H9 (cell line): ENCODE results near the gene CDSN. TPM values are rescaled to one million over a fixed set of nuclear protein-coding genes. Genes with fewer than 3 reads are reported as not detected.
A peak's percentile ranks its signal among the peaks of the same experiment; 100 is the strongest.

Experiments used
- DNase-seq: peaks from one replicate; pipeline ENCODE4 v3.0.0-alpha.2; 2017
- H2AFZ ChIP-seq: one replicate; pipeline ENCODE4 v1.6.1; 2013; ENCODE audit warnings: mild to moderate bottlenecking, low read length, control low read depth, moderate library complexity
- H2AK5ac ChIP-seq: 2 replicates; pipeline ENCODE4 v1.6.1; 2013; ENCODE audit warnings: low read length, control low read depth, mixed read lengths; ENCODE audit not compliant: insufficient read length
- H2BK120ac ChIP-seq: one replicate; pipeline ENCODE4 v1.6.1; 2013; ENCODE audit warnings: low read depth, mild to moderate bottlenecking, low read length, control low read depth, inconsistent platforms; ENCODE audit not compliant: poor library complexity, severe bottlenecking
- H2BK12ac ChIP-seq: 2 replicates; pipeline ENCODE4 v1.6.1; 2013; ENCODE audit warnings: low read length, control low read depth, mixed read lengths, low read depth; ENCODE audit not compliant: insufficient read length
- H2BK15ac ChIP-seq: 2 replicates; pipeline ENCODE4 v1.6.1; 2013; ENCODE audit warnings: low read depth, low read length, control low read depth
- H2BK20ac ChIP-seq: one replicate; pipeline ENCODE4 v1.6.1; 2013; ENCODE audit warnings: low read depth, mild to moderate bottlenecking, low read length, control low read depth, inconsistent platforms; ENCODE audit not compliant: poor library complexity, severe bottlenecking
- H2BK5ac ChIP-seq: 2 replicates; pipeline ENCODE4 v1.6.1; 2013; ENCODE audit warnings: low read length, control low read depth, mixed read lengths; ENCODE audit not compliant: insufficient read length
- H3K14ac ChIP-seq: 2 replicates; pipeline ENCODE4 v1.6.1; 2013; ENCODE audit warnings: low read length, control low read depth; ENCODE audit not compliant: insufficient read depth
- H3K18ac ChIP-seq: 2 replicates; pipeline ENCODE4 v1.6.1; 2013; ENCODE audit warnings: low read depth, mild to moderate bottlenecking, mixed read lengths, low read length, control low read depth; ENCODE audit not compliant: insufficient read length
- H3K23ac ChIP-seq: 2 replicates; pipeline ENCODE4 v1.6.1; 2013; ENCODE audit warnings: low read length, control low read depth, mixed read lengths, low read depth; ENCODE audit not compliant: insufficient read length
- H3K23me2 ChIP-seq: 2 replicates; pipeline ENCODE4 v1.6.1; 2013; ENCODE audit warnings: low read depth, mild to moderate bottlenecking, mixed read lengths, low read length, control low read depth; ENCODE audit not compliant: insufficient read length, poor library complexity, severe bottlenecking
- H3K27ac ChIP-seq: 2 replicates; pipeline ENCODE4 v1.5.1; 2013; ENCODE audit warnings: low read length, control low read depth, mixed read lengths, low read depth; ENCODE audit not compliant: insufficient read length
- H3K27me3 ChIP-seq: 2 replicates; pipeline ENCODE4 v1.6.1; 2013; ENCODE audit warnings: low read length, control low read depth, inconsistent platforms; ENCODE audit not compliant: insufficient read depth
- H3K4ac ChIP-seq: 2 replicates; pipeline ENCODE4 v1.6.1; 2013; ENCODE audit warnings: low read depth, mild to moderate bottlenecking, control low read depth, inconsistent platforms, low read length, moderate library complexity
- H3K4me1 ChIP-seq: 2 replicates; pipeline ENCODE4 v1.6.1; 2013; ENCODE audit warnings: low read length, control low read depth, inconsistent platforms; ENCODE audit not compliant: insufficient read depth
- H3K4me2 ChIP-seq: 2 replicates; pipeline ENCODE4 v1.6.1; 2013; ENCODE audit warnings: low read length, control low read depth, mixed read lengths; ENCODE audit not compliant: insufficient read length, insufficient read depth
- H3K56ac ChIP-seq: 2 replicates; pipeline ENCODE4 v1.6.1; 2013; ENCODE audit warnings: low read depth, mild to moderate bottlenecking, mixed read lengths, low read length, control low read depth; ENCODE audit not compliant: insufficient read length
- H3K79me1 ChIP-seq: 2 replicates; pipeline ENCODE4 v1.6.1; 2013; ENCODE audit warnings: low read depth, mild to moderate bottlenecking, moderate library complexity, low read length, control low read depth, inconsistent platforms; ENCODE audit not compliant: insufficient read depth, poor library complexity, severe bottlenecking
- H3K79me2 ChIP-seq: 2 replicates; pipeline ENCODE4 v1.6.1; 2013; ENCODE audit warnings: low read length, control low read depth, inconsistent platforms; ENCODE audit not compliant: insufficient read depth
- H3K9ac ChIP-seq: 2 replicates; pipeline ENCODE4 v1.6.1; 2013; ENCODE audit warnings: low read length, control low read depth, mixed read lengths; ENCODE audit not compliant: insufficient read length; ENCODE audit errors: extremely low read depth
- H3K9me3 ChIP-seq: one replicate; pipeline ENCODE4 v1.6.1; 2013; ENCODE audit warnings: low read depth, low read length, inconsistent platforms; ENCODE audit not compliant: control insufficient read depth
- H3T11ph ChIP-seq: one replicate; pipeline ENCODE4 v1.6.1; 2013; ENCODE audit warnings: mild to moderate bottlenecking, low read length, control low read depth, inconsistent platforms
- H4K20me1 ChIP-seq: one replicate; pipeline ENCODE4 v1.6.1; 2013; ENCODE audit not compliant: control insufficient read depth, insufficient read length, insufficient read depth
- H4K5ac ChIP-seq: 2 replicates; pipeline ENCODE4 v1.6.1; 2013; ENCODE audit warnings: low read depth, mild to moderate bottlenecking, mixed read lengths, low read length, control low read depth; ENCODE audit not compliant: insufficient read length
- H4K8ac ChIP-seq: replicated peaks from 2 replicates; pipeline ENCODE4 v1.6.1; 2013; ENCODE audit warnings: low read length, control low read depth, mixed read lengths, low read depth; ENCODE audit not compliant: insufficient read length
- H4K91ac ChIP-seq: 2 replicates; pipeline ENCODE4 v1.6.1; 2013; ENCODE audit warnings: low read depth, mild to moderate bottlenecking, moderate library complexity, mixed read lengths, low read length, control low read depth; ENCODE audit not compliant: insufficient read length
- H3K27ac Mint-ChIP-seq, 3 experiments: 2 replicates in 2 of 3; 3 replicates in 1 of 3; pipeline ENCODE4 v1.8.0; 2020 to 2021; ENCODE audit warnings: mixed read lengths in 3 of 3, mild to moderate bottlenecking in 1 of 3, moderate library complexity in 1 of 3
- H3K27me3 Mint-ChIP-seq: 2 replicates; pipeline ENCODE4 v1.8.0; 2021; ENCODE audit warnings: low read depth, mild to moderate bottlenecking, moderate library complexity, mixed read lengths
- H3K36me3 Mint-ChIP-seq, 3 experiments: 2 replicates in 2 of 3; 3 replicates in 1 of 3; pipeline ENCODE4 v1.8.0; 2020 to 2021; ENCODE audit warnings: low read depth in 3 of 3, mixed read lengths in 3 of 3; ENCODE audit not compliant: insufficient read depth in 1 of 3
- H3K4me1 Mint-ChIP-seq, 2 experiments: 2 replicates each; pipeline ENCODE4 v1.8.0; 2020; ENCODE audit warnings: mixed read lengths in 2 of 2
- H3K4me3 Mint-ChIP-seq, 2 experiments: 2 replicates in 1 of 2; 3 replicates in 1 of 2; pipeline ENCODE4 v1.8.0; 2020 to 2021; ENCODE audit warnings: mild to moderate bottlenecking in 2 of 2, mixed read lengths in 2 of 2, moderate library complexity in 1 of 2
- H3K9me3 Mint-ChIP-seq, 2 experiments: 2 replicates in 1 of 2; 3 replicates in 1 of 2; pipeline ENCODE4 v1.8.0; 2020; ENCODE audit warnings: mild to moderate bottlenecking in 2 of 2, mixed read lengths in 2 of 2, moderate library complexity in 1 of 2
- WGBS: extraction: QIAGEN DNeasy Blood & Tissue Kit; methylation state at CpG from one replicate; pipeline ENCODE4 v1.1.7; 2013; ENCODE audit warnings: missing lambda C conversion rate, low lambda C conversion rate, mixed read lengths; ENCODE audit not compliant: insufficient read length; ENCODE audit errors: extremely low coverage; 5-methylcytosine and 5-hydroxymethylcytosine counted together
- total RNA-seq: library from RNA; stranded (reverse); gene quantifications from 2 replicates; pipeline ENCODE4 v1.2.1, GENCODE V29; 2021
- TF ChIP-seq, protein P1 (sequence below): fragments of 200-600 bp; sonication (generic); conservative IDR thresholded peaks from 3 replicates; pipeline ENCODE4 v1.8.0; 2021; ENCODE audit warnings: antibody characterized with exemption, mild to moderate bottlenecking

Gene CDSN
- total RNA-seq, 1 experiment from 2014 or later: not detected

DNA sequence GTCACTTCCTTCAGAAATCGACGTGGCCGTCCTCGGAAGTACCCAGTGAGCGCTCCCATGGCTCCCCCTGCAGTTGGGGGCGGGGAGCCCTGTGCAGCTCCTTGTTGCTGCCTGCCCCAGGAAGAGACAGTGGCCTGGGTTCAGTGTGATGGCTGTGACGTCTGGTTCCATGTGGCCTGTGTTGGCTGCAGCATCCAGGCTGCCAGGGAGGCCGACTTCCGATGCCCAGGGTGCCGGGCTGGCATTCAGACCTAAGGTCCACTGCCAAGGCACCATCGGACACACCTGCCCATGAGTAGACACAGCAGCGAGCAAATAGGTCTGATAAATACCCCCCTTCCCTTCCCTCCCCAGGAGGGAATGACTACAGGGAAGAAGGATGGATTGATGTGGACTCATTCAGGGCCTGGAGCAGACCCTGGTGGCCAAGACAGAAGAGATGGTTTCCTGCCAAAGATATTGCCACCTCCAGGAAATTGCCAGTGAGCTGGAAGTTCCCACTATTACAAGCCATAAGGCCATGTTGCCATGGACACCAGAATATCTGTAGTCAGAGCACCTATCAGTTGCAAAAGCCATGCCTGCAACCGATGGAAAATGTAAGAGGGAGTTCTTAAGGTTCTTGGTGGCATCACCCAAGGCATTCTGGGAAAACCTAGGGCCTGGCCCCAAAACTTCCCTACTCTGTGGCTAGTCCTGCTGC lies 42.4 kb upstream of the CDSN start:
- WGBS: no CpG with 5 or more reads among the region's 13 CpGs
- DNase-seq: peak; percentile 70
- H3K27me3 Mint-ChIP-seq: peaks cover 2% of the 10 kb centered on the region; the same call in 1 of the 2 replicates

More for the DNA sequence above, 42.4 kb upstream of the CDSN start:
- H3K4me1 ChIP-seq: peaks cover 6% of the 10 kb centered on the region; the same call in 1 of the 2 replicates
- Mint-ChIP-seq H3K4me1 (peaks cover 53 to 63% of the 10 kb centered on the region in 2 experiments), H3K36me3 (peaks cover 37 to 68% (median 58%) of the 10 kb centered on the region in 3 experiments; a peak in 6 of 7 replicates), H3K27ac (peak overlapping the region in 1 of 3 experiments; percentile 55; a peak in 1 of 7 replicates), H3K4me3 (no peak overlapping the region), H3K9me3 (no peaks in the 10 kb centered on the region)
- no peak overlapping the region for H2BK20ac ChIP-seq
- H3T11ph ChIP-seq: no peak overlapping the region
- no peaks in the 10 kb centered on the region for H3K27me3 ChIP-seq
- H3K23ac ChIP-seq: no peak overlapping the region
- no peak overlapping the region for H3K4me2 ChIP-seq
- no peaks in the 10 kb centered on the region for H4K20me1 ChIP-seq
- H3K27ac ChIP-seq: no peak overlapping the region
- no peak overlapping the region for H3K9ac ChIP-seq
- H4K91ac ChIP-seq: no peak overlapping the region
- no peak overlapping the region for H2BK15ac ChIP-seq
- no peak overlapping the region for H4K8ac ChIP-seq
- H2AK5ac ChIP-seq: no peak overlapping the region
- no peaks in the 10 kb centered on the region for H3K79me1 ChIP-seq
- no peak overlapping the region for H2BK5ac ChIP-seq
- H3K4ac ChIP-seq: no peak overlapping the region
- no peak overlapping the region for H3K14ac ChIP-seq
- no peak overlapping the region for H2AFZ ChIP-seq
- H3K56ac ChIP-seq: no peak overlapping the region
- H3K23me2 ChIP-seq: peaks cover 10% of the 10 kb centered on the region
- no peak overlapping the region for H2BK12ac ChIP-seq
- H2BK120ac ChIP-seq: no peak overlapping the region
- H3K9me3 ChIP-seq: no peaks in the 10 kb centered on the region
- H4K5ac ChIP-seq: no peak overlapping the region
- H3K79me2 ChIP-seq: peaks cover 8% of the 10 kb centered on the region; the same call in 1 of the 2 replicates
- no peak overlapping the region for H3K18ac ChIP-seq
- TF ChIP-seq, protein P1, sequence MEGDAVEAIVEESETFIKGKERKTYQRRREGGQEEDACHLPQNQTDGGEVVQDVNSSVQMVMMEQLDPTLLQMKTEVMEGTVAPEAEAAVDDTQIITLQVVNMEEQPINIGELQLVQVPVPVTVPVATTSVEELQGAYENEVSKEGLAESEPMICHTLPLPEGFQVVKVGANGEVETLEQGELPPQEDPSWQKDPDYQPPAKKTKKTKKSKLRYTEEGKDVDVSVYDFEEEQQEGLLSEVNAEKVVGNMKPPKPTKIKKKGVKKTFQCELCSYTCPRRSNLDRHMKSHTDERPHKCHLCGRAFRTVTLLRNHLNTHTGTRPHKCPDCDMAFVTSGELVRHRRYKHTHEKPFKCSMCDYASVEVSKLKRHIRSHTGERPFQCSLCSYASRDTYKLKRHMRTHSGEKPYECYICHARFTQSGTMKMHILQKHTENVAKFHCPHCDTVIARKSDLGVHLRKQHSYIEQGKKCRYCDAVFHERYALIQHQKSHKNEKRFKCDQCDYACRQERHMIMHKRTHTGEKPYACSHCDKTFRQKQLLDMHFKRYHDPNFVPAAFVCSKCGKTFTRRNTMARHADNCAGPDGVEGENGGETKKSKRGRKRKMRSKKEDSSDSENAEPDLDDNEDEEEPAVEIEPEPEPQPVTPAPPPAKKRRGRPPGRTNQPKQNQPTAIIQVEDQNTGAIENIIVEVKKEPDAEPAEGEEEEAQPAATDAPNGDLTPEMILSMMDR: peak; percentile 38; the same call in 2 of the 3 replicates
